Measurements from ENCODE around the gene TDRD6. TPM values are rescaled to one million over a fixed set of nuclear protein-coding genes. Genes with fewer than 3 reads are reported as not detected.

TDRD6 gene
- polyA plus RNA-seq, 2 of the 4 experiments (the other 2 are of a cell fraction) = 0.03 TPM; not detected in 1

DNA sequence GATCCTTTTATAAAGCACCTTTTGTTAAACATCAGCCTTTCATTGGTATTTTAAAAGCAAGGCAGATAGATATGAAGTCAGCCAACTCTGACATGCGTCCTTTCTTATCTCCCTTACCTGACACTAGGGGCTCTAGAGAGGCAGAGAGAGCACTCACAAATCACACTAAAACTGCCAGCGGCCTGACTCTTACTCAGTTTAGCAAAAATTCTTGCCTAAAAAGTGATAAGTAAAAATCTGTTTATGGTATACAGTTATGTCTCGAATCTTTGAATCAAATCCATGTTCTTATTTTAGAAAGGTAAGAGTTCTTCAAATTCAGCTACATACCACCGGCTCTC, 10.4 kb upstream of the TDRD6 start:
- peak; percentile 9 to 18 for DNase-seq (ENCODE audit: low read depth in 1 of 2, low spot score in 1 of 2)
- Histone ChIP-seq H3K4me2 (no peak overlapping the region), H3K9me3 (no peaks in the 10 kb centered on the region), H3K4me3 (no peak overlapping the region), H3K27ac (no peak overlapping the region), H3K4me1 (no peaks in the 10 kb centered on the region)
- TF ChIP-seq, protein P1, sequence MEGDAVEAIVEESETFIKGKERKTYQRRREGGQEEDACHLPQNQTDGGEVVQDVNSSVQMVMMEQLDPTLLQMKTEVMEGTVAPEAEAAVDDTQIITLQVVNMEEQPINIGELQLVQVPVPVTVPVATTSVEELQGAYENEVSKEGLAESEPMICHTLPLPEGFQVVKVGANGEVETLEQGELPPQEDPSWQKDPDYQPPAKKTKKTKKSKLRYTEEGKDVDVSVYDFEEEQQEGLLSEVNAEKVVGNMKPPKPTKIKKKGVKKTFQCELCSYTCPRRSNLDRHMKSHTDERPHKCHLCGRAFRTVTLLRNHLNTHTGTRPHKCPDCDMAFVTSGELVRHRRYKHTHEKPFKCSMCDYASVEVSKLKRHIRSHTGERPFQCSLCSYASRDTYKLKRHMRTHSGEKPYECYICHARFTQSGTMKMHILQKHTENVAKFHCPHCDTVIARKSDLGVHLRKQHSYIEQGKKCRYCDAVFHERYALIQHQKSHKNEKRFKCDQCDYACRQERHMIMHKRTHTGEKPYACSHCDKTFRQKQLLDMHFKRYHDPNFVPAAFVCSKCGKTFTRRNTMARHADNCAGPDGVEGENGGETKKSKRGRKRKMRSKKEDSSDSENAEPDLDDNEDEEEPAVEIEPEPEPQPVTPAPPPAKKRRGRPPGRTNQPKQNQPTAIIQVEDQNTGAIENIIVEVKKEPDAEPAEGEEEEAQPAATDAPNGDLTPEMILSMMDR (IDR thresholded peaks at IDR 0.05) = no peak
- TF ChIP-seq RAD21 (conservative IDR thresholded peaks at IDR 0.05 in 1 of 2, IDR thresholded peaks at IDR 0.05 in 1 of 2) (no peak), CBX2 (IDR thresholded peaks at IDR 0.05; ENCODE audit: borderline replicate concordance, low read depth) (no peak), KDM5A (IDR thresholded peaks at IDR 0.05) (no peak), MYC (IDR thresholded peaks at IDR 0.05; ENCODE audit: borderline replicate concordance, low read length) (no peak), SREBF2 (IDR thresholded peaks at IDR 0.05) (no peak), ZFP36 (IDR thresholded peaks at IDR 0.05; ENCODE audit: borderline replicate concordance, partially characterized antibody) (no peak), MAZ (IDR thresholded peaks at IDR 0.05; ENCODE audit: borderline replicate concordance, low read depth, low read length) (no peak), RCOR1 (IDR thresholded peaks at IDR 0.05; ENCODE audit: low read depth, low read length) (no peak), GATA3 (IDR thresholded peaks at IDR 0.05; ENCODE audit: borderline replicate concordance) (no peak), SMC3 (IDR thresholded peaks at IDR 0.05) (no peak), RFX5 (IDR thresholded peaks at IDR 0.05) (no peak), ZSCAN20 (CRISPR knock-in tag; IDR thresholded peaks at IDR 0.05) (no peak), EHF (CRISPR knock-in tag; IDR thresholded peaks at IDR 0.05) (no peak), PHF8 (IDR thresholded peaks at IDR 0.05; ENCODE audit: borderline replicate concordance, low read depth) (no peak), RARB (CRISPR knock-in tag; IDR thresholded peaks at IDR 0.05) (no peak), NPAS2 (CRISPR knock-in tag; IDR thresholded peaks at IDR 0.05; ENCODE audit: borderline replicate concordance) (no peak), NR3C1 (IDR thresholded peaks at IDR 0.05) (no peak), ATOH8 (CRISPR knock-in tag; IDR thresholded peaks at IDR 0.05; ENCODE audit: low read depth) (no peak)
- TF ChIP-seq, protein P2, sequence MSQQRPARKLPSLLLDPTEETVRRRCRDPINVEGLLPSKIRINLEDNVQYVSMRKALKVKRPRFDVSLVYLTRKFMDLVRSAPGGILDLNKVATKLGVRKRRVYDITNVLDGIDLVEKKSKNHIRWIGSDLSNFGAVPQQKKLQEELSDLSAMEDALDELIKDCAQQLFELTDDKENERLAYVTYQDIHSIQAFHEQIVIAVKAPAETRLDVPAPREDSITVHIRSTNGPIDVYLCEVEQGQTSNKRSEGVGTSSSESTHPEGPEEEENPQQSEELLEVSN (IDR thresholded peaks at IDR 0.05; ENCODE audit: borderline replicate concordance, low read depth) = no peak
- 43% methylated on average over 4 of the region's 4 CpGs for WGBS (ENCODE audit: missing lambda C conversion rate)
- ATAC-seq = peak in 1 of 2 experiments; percentile 49; a peak in 1 of 6 replicates
- ChIA-PET POLR2A (no interaction called here), CTCF (no interaction called here)
- FAIRE-seq = no peak

DNA sequence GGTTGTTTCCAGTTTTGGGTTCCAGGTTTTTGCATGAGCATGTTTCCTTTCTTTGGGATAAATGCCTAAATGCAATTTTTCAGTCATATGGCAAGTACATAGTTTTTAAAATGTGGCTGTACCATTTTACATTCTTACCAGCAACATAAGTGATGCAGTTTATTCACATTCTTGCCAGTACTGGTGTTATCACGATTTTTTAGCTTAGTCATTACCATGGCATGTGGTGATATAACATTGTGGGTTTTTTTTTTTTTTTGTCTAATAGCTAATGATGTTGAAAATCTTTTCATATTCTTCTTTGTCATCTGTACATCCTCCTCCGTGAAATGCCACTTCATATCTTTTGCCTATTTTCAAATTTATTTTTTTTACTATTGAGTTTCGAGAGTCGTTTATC, 2.9 kb upstream of the TDRD6 start:
- ChIA-PET POLR2A (no interaction called here), CTCF (no interaction called here)
- WGBS (ENCODE audit: missing lambda C conversion rate) = 62% methylated on average over 4 of the region's 4 CpGs
- ATAC-seq (no peak), DNase-seq (ENCODE audit: low read depth in 1 of 2, low spot score in 1 of 2) (no peak), FAIRE-seq (no peak)
- TF ChIP-seq ZFP36 (IDR thresholded peaks at IDR 0.05; ENCODE audit: borderline replicate concordance, partially characterized antibody) (no peak), PHF8 (IDR thresholded peaks at IDR 0.05; ENCODE audit: borderline replicate concordance, low read depth) (no peak), ZNF302 (CRISPR knock-in tag; IDR thresholded peaks at IDR 0.05) (no peak), RAD21 (conservative IDR thresholded peaks at IDR 0.05 in 1 of 2, IDR thresholded peaks at IDR 0.05 in 1 of 2) (no peak), MAFK (IDR thresholded peaks at IDR 0.05; ENCODE audit: partially characterized antibody) (no peak), SMC3 (IDR thresholded peaks at IDR 0.05) (no peak), CBX8 (IDR thresholded peaks at IDR 0.05) (no peak)
- TF ChIP-seq, protein P3, sequence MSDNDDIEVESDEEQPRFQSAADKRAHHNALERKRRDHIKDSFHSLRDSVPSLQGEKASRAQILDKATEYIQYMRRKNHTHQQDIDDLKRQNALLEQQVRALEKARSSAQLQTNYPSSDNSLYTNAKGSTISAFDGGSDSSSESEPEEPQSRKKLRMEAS (IDR thresholded peaks at IDR 0.05) = no peak
- Histone ChIP-seq H3K4me2 (no peak overlapping the region), H3K9me3 (no peaks in the 10 kb centered on the region), H3K27ac (no peak overlapping the region), H3K4me1 (no peaks in the 10 kb centered on the region), H3K4me3 (no peak overlapping the region)
